Frontal cortex (tissue), 4 donors: ENCODE measurements around the gene LTC4S. TPM values are rescaled to one million over a fixed set of nuclear protein-coding genes. Genes with fewer than 3 reads are reported as not detected.
"Not testable (repeated sequence)": the region's sequence is repeated elsewhere in the genome, so short reads cannot be mapped to it uniquely, and the experiment has no call there.

Experiments
- DNase-seq, 2 donors: peaks; one replicate each; pipeline ENCODE4 v3.0.0; 2012; ENCODE audit warnings: low spot score in 2 of 2
- FAIRE-seq: peaks from 2 replicates; lab custom pipeline; 2012; peaks lifted over from hg19 to GRCh38; lab: Jason Lieb, UNC
- total RNA-seq: library from RNA; depleted of rRNA; stranded (reverse); fragments of >200 nt; gene quantifications from one replicate; pipeline ENCODE4 v1.2.3, GENCODE V29; 2014
- donor health status: control.
- donor health status: control.
- donor health status: control.

LTC4S gene
- total RNA-seq = 1.6 TPM

DNA sequence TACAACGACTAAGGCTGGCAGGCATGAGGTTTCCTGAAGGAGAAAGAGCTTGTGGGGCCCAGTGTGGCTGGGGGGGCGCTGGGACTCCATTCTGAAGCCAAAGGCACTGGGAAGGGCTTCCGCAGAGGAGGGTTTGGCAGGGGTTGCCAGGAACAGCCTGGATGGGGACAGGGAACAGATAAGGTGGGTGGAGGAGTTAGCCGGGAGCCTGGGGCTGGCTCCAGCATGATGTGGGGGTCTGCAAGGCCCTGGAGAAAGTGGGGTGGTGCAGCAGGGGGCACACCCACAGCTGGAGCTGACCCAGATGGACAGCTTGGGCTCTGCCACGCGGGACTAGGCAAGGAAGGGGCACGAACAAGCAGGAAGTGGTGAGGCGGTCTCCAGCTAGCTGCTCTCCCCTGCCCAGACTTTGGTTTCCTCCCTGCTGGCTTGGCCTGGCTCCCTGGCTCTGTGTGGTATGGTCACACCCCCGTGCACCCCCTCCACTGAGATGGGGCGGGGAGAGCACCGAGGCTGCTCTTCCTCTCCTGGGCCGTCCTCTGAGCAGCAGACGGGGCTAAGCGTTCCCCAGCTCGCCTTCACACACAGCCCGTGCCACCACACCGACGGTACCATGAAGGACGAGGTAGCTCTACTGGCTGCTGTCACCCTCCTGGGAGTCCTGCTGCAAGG lies at the start of gene LTC4S:
Gene LTC4S (plus strand): TSS at position 519 of the 672 bp plus-strand sequence. CDS start 95 bp downstream, at position 614.
- DNase-seq = peak in 1 of 2 donors; percentile 52
- FAIRE-seq = no peak

- FAIRE-seq, DNase-seq: not testable (repeated sequence)
Observed at GRCh38 chr5:179744106-179744505, 49.7 kb upstream of the LTC4S start.

- no peak for FAIRE-seq
- DNase-seq = no peak
Observed at GRCh38 chr5:179746872-179747271, 46.9 kb upstream of the LTC4S start.

DNA sequence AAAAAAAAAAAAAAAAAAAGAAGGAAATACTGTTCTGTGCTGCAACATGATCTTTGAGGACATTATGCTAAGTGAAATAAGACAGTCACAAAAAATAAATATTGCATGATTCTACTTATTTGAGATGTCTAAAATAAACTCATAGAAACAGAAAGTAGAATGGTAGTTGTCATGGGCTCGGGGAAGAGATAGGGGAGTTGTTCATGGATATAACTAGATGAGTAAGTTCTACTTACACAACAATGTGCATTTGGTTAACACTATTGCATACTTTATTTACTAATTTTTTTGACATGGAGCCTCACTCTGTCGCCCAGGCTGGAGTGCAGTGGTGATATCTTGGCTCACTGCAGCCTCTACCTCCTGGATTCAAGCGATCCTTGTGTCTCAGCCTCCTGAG lies 46.0 kb upstream of the LTC4S start:
- FAIRE-seq (no peak), DNase-seq (no peak)

DNA sequence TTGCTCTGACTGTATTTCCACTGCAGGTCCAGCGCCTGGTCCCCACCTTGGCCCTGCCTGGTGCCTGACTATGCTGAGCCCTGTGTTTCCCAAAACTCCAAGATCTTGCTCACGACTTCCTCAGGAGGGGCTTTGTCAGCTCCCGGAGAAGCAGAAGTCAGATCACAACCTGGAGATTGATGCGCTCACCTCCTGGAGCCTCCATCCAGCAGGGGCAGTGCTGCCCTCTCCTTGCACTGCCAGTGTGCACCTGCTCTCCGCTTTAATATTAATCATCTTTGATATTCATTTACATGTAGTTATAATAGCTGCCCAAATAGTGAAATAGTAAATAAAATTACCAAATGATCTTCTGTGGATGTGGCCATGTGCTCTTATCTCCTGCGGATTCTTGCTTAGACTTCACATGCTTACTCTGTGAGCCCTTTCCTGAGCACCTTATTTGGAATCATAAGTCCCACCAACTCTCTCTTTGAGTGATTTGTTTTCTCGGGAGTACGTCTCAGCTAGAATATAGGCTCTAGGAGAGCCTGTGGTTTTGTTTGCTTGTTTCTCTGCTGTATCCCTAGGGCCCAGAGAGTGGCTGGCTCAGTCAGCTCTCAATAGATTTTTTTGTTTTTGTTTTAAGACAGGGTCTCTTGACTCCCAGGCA lies 43.8 kb upstream of the LTC4S start:
- no peak for DNase-seq
- FAIRE-seq = no peak

DNA sequence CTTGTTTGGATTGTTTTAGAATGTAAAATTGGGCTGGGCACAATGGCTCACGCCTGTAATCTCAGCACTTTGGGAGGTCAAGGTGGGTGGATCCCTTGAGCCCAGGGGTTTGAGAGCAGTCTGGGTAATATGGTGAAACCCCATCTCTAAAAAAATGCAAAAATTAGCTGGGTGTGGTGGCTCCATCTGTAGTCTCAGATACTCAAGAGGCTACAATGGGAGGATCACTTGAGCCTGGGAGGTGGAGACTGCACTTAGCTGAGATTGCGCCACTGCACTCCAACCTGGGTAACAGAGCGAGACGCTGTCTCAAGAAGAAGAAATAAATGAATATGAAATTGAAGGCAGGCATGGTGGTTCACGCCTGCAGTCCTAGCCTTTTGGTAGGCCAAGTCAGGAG lies 39.8 kb upstream of the LTC4S start:
- FAIRE-seq (no peak), DNase-seq (no peak)

GRCh38 chr5:179755022-179755421 lies 38.8 kb upstream of the LTC4S start:
- DNase-seq = no peak
- FAIRE-seq = no peak

GRCh38 chr5:179758955-179759354 lies 34.8 kb upstream of the LTC4S start:
- DNase-seq (no peak), FAIRE-seq (no peak)

DNA sequence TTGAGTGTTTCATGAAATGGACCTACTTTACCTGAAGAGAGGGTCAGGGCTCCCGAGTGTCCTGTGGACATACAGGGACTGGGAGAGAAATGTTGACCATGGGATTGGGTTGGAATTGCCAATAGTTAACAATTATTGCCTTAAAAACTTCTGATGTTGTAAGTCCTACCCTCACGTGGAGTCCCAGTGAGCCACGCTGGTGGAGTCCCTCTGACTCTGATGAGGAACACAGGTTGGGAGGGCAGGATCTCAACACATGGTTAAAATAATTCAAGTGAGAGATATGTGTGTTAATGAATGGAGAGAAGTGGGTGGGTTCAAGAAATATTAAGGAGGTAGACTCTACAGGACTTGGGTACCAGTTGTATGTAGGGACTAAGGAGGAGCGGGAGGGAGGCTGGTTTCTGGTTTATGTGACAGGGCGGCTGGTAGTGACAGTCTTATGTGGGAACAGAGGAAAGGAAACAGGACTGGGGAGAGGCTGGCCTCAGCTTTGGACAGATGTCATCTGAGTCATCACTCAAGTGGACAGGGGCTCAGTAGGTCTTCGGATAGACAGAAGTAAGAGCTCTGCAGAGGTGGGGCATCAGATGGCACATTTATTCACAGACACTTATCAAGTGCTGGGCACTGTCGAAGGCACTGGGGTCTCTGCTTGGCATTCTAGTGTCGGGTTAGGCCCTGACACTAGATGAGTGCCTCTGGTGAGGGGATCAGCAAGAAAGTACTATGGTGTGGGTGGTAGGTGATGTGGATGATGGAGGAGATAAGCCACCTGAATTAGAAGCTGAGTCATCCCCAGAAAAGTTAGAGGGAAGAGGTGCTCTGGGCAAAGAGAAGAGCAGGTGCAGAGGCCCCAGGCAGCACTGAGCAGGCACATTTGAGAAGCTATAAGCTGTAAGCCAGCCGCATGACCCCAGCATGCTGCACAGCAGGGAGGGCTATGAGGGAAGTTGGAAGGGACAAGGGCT lies 33.9 kb upstream of the LTC4S start:
- DNase-seq (no peak), FAIRE-seq (no peak)

DNA sequence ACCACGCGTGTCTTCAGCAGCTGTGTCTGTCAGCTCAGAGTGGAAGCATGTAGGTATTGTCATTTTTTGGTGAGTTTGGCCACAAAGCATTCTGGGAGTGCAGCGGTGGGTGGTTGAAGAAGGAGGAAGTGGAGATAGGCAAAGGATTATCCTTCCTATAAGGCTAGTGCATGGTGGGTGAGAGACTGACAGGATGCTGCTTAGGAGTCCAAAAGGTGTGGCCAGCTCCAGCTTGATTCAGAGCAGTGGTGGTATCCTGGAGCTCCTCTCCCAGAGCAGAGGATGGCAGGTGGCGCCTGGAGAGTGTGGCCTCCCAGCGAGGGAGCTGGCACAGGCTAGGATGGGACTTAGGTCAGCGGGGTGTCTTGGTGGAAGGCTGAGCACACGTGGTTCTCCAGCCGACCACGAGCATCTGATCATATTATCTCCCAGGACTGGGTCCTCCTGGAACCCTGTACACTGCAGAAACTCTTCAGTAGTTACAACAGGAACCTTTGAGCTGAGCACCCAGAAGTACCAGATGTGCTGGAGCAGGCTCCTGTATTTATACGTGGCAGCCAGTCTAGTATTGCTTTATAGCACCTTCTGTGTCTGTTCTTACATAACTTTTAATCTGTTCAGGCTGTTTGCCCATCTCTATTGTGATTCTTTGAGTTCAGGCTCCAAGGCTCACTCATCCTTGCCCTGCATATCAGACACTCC lies 31.6 kb upstream of the LTC4S start:
- FAIRE-seq (no peak), DNase-seq (no peak)

DNA sequence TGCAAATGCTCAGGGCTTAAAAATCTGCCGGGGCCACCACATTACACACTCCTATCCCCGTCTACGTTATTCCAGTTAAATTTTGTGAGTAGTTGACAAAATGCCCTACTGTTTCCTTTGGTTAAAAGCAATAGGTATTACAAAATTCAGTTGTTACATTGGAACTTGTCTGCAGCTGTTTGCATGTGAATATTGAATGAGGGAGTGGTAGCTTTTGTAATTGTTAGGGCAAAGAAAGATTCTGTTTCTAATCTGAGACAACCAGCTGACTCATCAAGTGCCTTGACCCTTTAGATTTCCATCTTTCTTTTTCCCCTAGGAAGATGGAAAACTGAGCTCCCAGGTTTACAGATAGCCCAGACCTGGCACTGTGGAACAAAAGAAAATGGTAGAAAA lies 31.0 kb upstream of the LTC4S start:
- no peak for FAIRE-seq

GRCh38 chr5:179763215-179763945 lies 30.4 kb upstream of the LTC4S start:
- FAIRE-seq = no peak

More for the DNA sequence above, 31.0 kb upstream of the LTC4S start:
- no peak for DNase-seq

DNA sequence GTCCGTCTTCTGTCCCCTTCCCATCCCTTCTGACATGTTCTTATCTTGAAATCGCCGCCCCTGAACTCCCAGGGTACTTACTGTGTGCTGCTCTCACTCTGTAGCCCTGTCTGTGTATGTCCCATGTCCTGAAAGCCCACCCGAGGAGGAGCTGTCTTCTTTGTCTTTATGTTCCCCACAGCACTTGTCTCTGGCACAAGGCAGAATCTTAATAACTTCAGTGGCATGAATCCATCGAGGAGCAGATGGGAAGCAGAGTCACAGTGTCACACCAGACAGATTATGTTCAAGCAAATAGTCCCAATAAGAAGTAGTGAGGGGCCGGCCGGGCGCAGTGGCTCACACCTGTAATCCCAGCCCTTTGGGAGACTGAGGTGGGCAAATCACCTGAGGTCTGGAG lies 29.7 kb upstream of the LTC4S start:
- FAIRE-seq (no peak), DNase-seq (no peak)

More at GRCh38 chr5:179763215-179763945, 30.4 kb upstream of the LTC4S start:
- DNase-seq = peak in 1 of 2 donors; percentile 70

DNA sequence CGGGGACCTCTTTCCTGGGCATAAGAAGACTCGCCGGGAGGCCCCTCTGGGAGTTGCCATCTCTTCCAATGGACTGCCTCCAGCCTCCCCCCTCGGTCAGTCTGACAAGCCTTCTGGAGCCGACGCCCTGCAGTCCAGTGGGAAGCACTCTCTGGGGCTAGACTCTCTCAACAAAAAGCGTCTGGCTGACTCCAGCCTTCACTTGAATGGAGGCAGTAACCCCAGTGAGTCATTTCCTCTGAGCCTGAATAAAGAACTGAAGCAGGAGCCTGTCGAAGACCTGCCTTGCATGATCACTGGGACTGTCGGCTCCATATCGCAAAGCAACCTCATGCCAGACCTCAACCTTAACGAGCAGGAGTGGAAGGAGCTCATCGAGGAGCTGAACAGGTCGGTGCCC lies 28.4 kb upstream of the LTC4S start:
- FAIRE-seq (no peak), DNase-seq (no peak)

DNA sequence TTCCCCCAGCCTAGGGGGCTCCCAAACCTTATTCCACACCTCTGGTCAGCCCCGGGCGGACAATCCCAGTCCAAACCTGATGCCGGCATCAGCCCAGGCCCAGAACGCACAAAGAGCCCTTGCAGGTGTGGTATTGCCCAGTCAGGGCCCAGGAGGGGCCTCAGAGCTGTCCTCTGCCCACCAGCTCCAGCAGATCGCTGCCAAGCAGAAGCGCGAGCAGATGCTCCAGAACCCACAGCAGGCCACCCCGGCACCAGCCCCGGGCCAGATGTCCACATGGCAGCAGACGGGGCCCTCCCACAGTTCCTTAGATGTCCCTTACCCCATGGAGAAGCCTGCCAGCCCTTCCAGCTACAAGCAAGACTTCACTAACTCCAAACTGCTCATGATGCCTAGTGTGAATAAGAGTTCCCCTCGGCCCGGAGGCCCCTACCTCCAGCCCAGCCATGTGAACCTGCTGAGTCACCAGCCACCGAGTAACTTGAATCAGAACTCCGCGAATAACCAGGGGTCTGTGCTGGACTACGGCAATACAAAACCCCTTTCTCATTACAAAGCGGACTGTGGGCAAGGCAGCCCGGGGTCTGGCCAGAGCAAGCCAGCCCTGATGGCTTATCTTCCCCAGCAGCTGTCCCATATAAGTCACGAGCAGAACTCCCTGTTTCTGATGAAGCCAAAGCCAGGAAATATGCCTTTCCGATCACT lies 27.6 kb upstream of the LTC4S start:
- DNase-seq (no peak), FAIRE-seq (no peak)

- FAIRE-seq (no peak), DNase-seq (no peak)
Observed at GRCh38 chr5:179766726-179767455, 26.9 kb upstream of the LTC4S start.

DNA sequence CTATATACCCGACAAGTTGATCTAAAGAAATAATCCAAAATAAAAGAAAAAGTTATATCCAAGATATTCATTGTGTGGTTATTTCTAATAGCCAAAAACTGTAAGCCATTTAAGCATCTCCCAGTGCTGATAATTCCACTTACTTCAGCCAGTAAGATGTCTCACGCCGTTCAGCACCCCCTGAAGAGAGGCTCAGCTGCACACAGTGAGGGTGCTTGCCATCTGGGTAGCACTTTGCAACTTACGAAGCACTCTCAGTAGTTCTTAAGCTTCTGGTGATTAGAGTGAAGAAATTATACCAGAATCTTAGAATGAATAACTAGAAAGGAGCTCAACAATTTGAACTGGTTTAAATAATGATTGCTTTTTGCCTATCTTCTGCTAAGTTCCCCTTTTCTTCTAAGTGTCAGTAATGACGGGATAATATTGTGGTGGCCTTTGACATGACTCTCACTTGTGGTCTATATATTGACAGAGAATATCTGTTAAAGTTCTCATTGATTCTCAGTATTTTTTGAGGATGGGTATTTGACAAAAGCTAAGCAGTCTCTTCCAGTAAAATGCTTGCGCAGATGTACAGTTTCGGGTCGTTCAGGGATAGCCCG lies 26.2 kb upstream of the LTC4S start:
- FAIRE-seq = no peak
- DNase-seq = no peak
